SU-DHL-6 (cell line): ENCODE data around the gene SLX4IP.

ENCODE experiments used
- H2AFZ ChIP-seq: fragments of 200-600 bp; sonication (generic); 2 replicates; pipeline ENCODE4 v1.6.1; 2014; ENCODE audit warnings: low read depth, mild to moderate bottlenecking, moderate library complexity, mixed read lengths, antibody characterized with exemption, low read length; ENCODE audit not compliant: severe bottlenecking
- H3F3A ChIP-seq: fragments of 200-600 bp; shearing (Covaris generic); 2 replicates; pipeline ENCODE4 v1.6.0; 2016; ENCODE audit warnings: antibody characterized with exemption, mild to moderate bottlenecking; ENCODE audit not compliant: insufficient read depth
- H3K27ac ChIP-seq: fragments of 200-600 bp; sonication (generic); 2 replicates; pipeline ENCODE4 v1.5.1; 2016; ENCODE audit warnings: low read depth, mild to moderate bottlenecking, low read length, moderate library complexity, mixed read lengths
- H3K27me3 ChIP-seq: fragments of 200-600 bp; sonication (generic), shearing (Covaris generic); 2 replicates; pipeline ENCODE4 v1.6.0; 2014; ENCODE audit warnings: mild to moderate bottlenecking, low read length
- H3K36me3 ChIP-seq: fragments of 200-600 bp; sonication (generic); 2 replicates; pipeline ENCODE4 v1.6.1; 2014; ENCODE audit warnings: mild to moderate bottlenecking, low read length, mixed read lengths
- H3K4me2 ChIP-seq: fragments of 300-600, 200-600 bp; shearing (Covaris generic), sonication (generic); 2 replicates; pipeline ENCODE4 v1.6.0; 2014; ENCODE audit warnings: low read length, low read depth, mild to moderate bottlenecking; ENCODE audit not compliant: poor library complexity, severe bottlenecking
- H3K4me3 ChIP-seq: fragments of 200-600 bp; sonication (generic); 2 replicates; pipeline ENCODE4 v1.5.1; 2014; ENCODE audit warnings: antibody characterized with exemption, low read length, mild to moderate bottlenecking, mixed read lengths; ENCODE audit not compliant: insufficient read depth, poor library complexity, severe bottlenecking
- H3K79me2 ChIP-seq: fragments of 200-600 bp; sonication (generic); 2 replicates; pipeline ENCODE4 v1.6.1; 2014; ENCODE audit warnings: mild to moderate bottlenecking, low read length, moderate library complexity; ENCODE audit not compliant: insufficient read depth
- H3K9ac ChIP-seq: fragments of 200-600 bp; sonication (generic); 2 replicates; pipeline ENCODE4 v1.7.0; 2014; ENCODE audit warnings: mild to moderate bottlenecking, low read length
- H3K9me2 ChIP-seq: fragments of 200-600 bp; sonication (generic); replicated peaks from 2 replicates; pipeline ENCODE4 v1.6.1; 2014; ENCODE audit warnings: low read length; ENCODE audit not compliant: insufficient read depth
- H3K9me3 ChIP-seq: fragments of 200-600 bp; sonication (generic); 2 replicates; pipeline ENCODE4 v1.6.1; 2014; ENCODE audit warnings: low read length, mixed read lengths; ENCODE audit not compliant: insufficient read depth
- H4K20me1 ChIP-seq: fragments of 200-600 bp; sonication (generic); 2 replicates; pipeline ENCODE4 v1.6.1; 2014; ENCODE audit warnings: low read depth, mild to moderate bottlenecking, antibody characterized with exemption, low read length, moderate library complexity, mixed read lengths
- EZH2phosphoT487 ChIP-seq: fragments of 200-600 bp; sonication (generic), shearing (Covaris generic); conservative IDR thresholded peaks from 2 replicates; pipeline ENCODE4 v1.6.1; 2018; ENCODE audit warnings: mild to moderate bottlenecking, antibody characterized with exemption, low read length, moderate library complexity, mixed read lengths
- TF ChIP-seq, protein P1 (sequence below): fragments of 200-600 bp; sonication (generic); IDR thresholded peaks from one replicate; pipeline ENCODE4 v1.5.1; 2017; ENCODE audit warnings: antibody characterized with exemption, mild to moderate bottlenecking, low read length, moderate library complexity; ENCODE audit not compliant: insufficient read depth, poor library complexity, severe bottlenecking

Gene SLX4IP

DNA sequence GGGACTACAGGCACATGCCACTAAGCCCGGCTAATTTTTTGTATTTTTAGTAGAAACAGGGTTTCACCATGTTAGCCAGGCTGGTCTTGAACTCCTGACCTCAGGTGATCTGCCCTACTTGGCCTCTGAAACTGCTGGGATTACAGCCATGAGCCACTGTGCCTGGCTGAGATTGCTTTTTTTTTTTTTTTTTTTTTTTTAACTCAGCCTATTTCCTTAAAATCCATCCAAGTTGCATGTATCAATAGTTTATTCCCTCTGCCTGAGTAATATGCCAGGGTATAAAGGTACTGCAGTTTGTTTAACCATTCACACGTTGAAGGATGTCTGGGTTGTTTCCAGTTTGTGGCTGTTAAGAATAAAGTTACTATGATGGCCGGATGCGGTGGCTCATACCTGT lies 10.7 kb downstream of the SLX4IP start:
- no peak overlapping the region for H3K4me2 ChIP-seq
- no peaks in the 10 kb centered on the region for H3K9me2 ChIP-seq
- no peaks in the 10 kb centered on the region for H3K27me3 ChIP-seq
- no peak overlapping the region for H2AFZ ChIP-seq
- no peak overlapping the region for H3K9ac ChIP-seq
- H3F3A ChIP-seq: no peaks in the 10 kb centered on the region; the same call in 1 of the 2 replicates
- no peak overlapping the region for H3K27ac ChIP-seq
- TF ChIP-seq, protein P1, sequence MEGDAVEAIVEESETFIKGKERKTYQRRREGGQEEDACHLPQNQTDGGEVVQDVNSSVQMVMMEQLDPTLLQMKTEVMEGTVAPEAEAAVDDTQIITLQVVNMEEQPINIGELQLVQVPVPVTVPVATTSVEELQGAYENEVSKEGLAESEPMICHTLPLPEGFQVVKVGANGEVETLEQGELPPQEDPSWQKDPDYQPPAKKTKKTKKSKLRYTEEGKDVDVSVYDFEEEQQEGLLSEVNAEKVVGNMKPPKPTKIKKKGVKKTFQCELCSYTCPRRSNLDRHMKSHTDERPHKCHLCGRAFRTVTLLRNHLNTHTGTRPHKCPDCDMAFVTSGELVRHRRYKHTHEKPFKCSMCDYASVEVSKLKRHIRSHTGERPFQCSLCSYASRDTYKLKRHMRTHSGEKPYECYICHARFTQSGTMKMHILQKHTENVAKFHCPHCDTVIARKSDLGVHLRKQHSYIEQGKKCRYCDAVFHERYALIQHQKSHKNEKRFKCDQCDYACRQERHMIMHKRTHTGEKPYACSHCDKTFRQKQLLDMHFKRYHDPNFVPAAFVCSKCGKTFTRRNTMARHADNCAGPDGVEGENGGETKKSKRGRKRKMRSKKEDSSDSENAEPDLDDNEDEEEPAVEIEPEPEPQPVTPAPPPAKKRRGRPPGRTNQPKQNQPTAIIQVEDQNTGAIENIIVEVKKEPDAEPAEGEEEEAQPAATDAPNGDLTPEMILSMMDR: no peak
- H3K9me3 ChIP-seq: no peaks in the 10 kb centered on the region
- no peaks in the 10 kb centered on the region for H4K20me1 ChIP-seq
- H3K4me3 ChIP-seq: no peak overlapping the region
- peaks cover 38% of the 10 kb centered on the region for H3K79me2 ChIP-seq
- no peaks in the 10 kb centered on the region for H3K36me3 ChIP-seq

DNA sequence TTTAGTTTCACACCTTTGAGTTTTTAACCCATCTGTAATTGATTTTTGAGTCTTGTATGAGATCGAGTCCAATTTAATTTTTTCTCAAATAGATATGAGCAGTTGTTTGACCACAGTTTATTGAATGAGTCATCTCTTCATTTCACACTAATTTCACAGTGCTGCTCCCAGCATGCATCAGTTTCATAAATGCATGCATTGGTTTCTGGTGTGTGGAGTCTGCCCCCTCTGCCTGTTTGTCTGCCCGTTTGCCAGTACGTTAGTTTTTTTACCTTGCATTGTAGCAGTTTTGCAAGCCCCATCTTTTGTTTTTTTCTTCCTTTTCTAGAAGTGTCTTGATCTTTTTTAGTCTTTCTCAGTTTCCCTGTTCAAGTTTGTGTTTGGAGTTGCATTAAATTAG lies 11.9 kb downstream of the SLX4IP start:
- H3K9ac ChIP-seq: 0 out of 2 replicates have a peak overlapping the region, but pooled peaks have one; percentile 14
- no peak overlapping the region for H3K4me3 ChIP-seq
- H3K27me3 ChIP-seq: no peaks in the 10 kb centered on the region
- peak overlapping the region; percentile 53 for H3K4me2 ChIP-seq
- no peaks in the 10 kb centered on the region; the same call in 1 of the 2 replicates for H3F3A ChIP-seq
- H3K36me3 ChIP-seq: no peaks in the 10 kb centered on the region
- H2AFZ ChIP-seq: no peak overlapping the region
- H3K79me2 ChIP-seq: peaks cover 38% of the 10 kb centered on the region
- peak overlapping the region; percentile 8; the same call in 1 of the 2 replicates for H3K27ac ChIP-seq
- no peaks in the 10 kb centered on the region for H4K20me1 ChIP-seq
- H3K9me2 ChIP-seq: no peaks in the 10 kb centered on the region
- no peaks in the 10 kb centered on the region for H3K9me3 ChIP-seq
- TF ChIP-seq EZH2phosphoT487: no peak
- TF ChIP-seq, protein P1: no peak

DNA sequence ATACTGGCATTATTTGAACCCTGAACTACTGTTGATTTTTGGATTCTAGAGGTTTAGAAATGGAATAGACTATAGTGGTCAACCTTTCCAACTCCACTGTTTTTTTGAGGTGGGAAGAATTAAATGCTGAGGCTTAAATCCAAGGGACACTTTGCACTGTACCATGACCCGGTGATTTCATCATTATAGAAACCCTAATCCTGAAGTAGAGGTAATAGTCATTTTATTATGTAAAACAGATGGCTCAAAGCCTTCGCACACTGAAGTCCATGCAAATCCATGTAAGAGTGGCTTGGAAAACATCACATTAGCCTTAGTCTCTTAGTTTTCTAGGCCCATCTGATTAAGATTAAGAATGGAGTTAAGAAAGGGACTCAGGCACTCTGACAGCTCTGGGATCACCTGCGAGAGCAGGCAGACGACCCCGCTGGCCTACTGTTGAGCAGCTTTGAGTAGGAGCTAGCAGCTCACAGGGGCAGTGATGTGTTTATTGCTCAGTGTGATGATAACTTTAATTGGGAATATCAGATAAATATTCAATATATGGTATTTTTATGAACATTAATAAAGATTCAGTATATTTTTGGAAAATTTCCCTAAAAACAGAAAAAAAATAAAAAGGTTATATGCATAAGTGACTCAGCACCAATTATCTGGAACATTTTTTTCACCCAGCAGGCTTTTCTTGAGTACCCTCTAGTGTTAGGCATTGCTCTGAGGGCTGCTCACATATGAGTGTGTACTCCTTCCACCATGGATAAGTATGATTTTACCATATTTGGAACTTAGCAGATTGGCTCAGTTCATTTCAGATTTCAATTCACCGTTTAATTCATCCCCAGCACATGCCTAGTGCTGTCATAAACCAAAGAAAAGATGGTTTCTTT lies 13.4 kb downstream of the SLX4IP start:
- H3K4me2 ChIP-seq: no peak overlapping the region
- H3K9me2 ChIP-seq: no peaks in the 10 kb centered on the region
- H4K20me1 ChIP-seq: no peaks in the 10 kb centered on the region
- no peaks in the 10 kb centered on the region for H3K27me3 ChIP-seq
- TF ChIP-seq EZH2phosphoT487: no peak
- TF ChIP-seq, protein P1: no peak
- no peak overlapping the region for H3K9ac ChIP-seq
- no peaks in the 10 kb centered on the region for H3K9me3 ChIP-seq
- no peak overlapping the region for H3K4me3 ChIP-seq
- peaks cover 40% of the 10 kb centered on the region for H3K79me2 ChIP-seq
- no peak overlapping the region for H3K27ac ChIP-seq
- peaks cover 2% of the 10 kb centered on the region for H3F3A ChIP-seq
- no peaks in the 10 kb centered on the region for H3K36me3 ChIP-seq
- no peak overlapping the region for H2AFZ ChIP-seq
